ENCODE measurements around the gene SEC62.
A peak's percentile ranks its signal among the peaks of the same experiment; 100 is the strongest.

The SEC62 gene

GRCh38 chr3:170044271-170044670 is 77.7 kb downstream of the SEC62 start:
- no peak overlapping the region for H3K27ac ChIP-seq (ENCODE audit: low read length, poor library complexity, severe bottlenecking)
- no peak for DNase-seq
- H4K8ac ChIP-seq (ENCODE audit: low read length): no peak overlapping the region
- H2AFZ ChIP-seq (ENCODE audit: low read depth, low read length): no peak overlapping the region
- H3K4ac ChIP-seq (ENCODE audit: low read depth in 1 of 2, low read length in 2 of 2): no peak overlapping the region
- no peak overlapping the region for H3K9ac ChIP-seq (ENCODE audit: low read length)
- H3K79me1 ChIP-seq (replicated peaks; ENCODE audit: low read length, poor library complexity, severe bottlenecking): no peaks in the 10 kb centered on the region
- no peak overlapping the region for H2BK5ac ChIP-seq (ENCODE audit: low read depth, low read length, poor library complexity, severe bottlenecking)
- H3K23ac ChIP-seq (ENCODE audit: low read length in 2 of 2): no peak overlapping the region
- no peak overlapping the region for H3K14ac ChIP-seq (ENCODE audit: low read length in 2 of 2)
- peaks cover 9% of the 10 kb centered on the region for H3K4me1 ChIP-seq (ENCODE audit: control insufficient read depth, insufficient read depth, low read depth, low read length)
- no peak overlapping the region for H2BK12ac ChIP-seq (ENCODE audit: low read length in 2 of 2)
- no peak overlapping the region for H4K91ac ChIP-seq (ENCODE audit: low read length)
- WGBS: 100% methylated on average over 5 of the region's 8 CpGs
- no peak overlapping the region for H3K4me2 ChIP-seq (ENCODE audit: low read length, poor library complexity, severe bottlenecking)
- H3K9me3 ChIP-seq (ENCODE audit: control insufficient read depth, low read length): no peaks in the 10 kb centered on the region
- H3K18ac ChIP-seq (ENCODE audit: low read depth in 1 of 2, low read length in 2 of 2): no peak overlapping the region
- H3K27me3 ChIP-seq (ENCODE audit: control insufficient read depth in 1 of 2, insufficient read depth in 1 of 2, low read length in 2 of 2): peaks cover 7 to 39% of the 10 kb centered on the region in 2 experiments
- no peak overlapping the region for H2BK120ac ChIP-seq (ENCODE audit: low read depth, low read length)
- no peak overlapping the region for H2AK5ac ChIP-seq (ENCODE audit: low read length, severe bottlenecking)
- H3K36me3 ChIP-seq (ENCODE audit: control insufficient read depth in 1 of 2, insufficient read depth in 2 of 2, low read depth in 1 of 2, low read length in 2 of 2): no peaks in the 10 kb centered on the region
- no peak overlapping the region for H2BK15ac ChIP-seq (ENCODE audit: low read depth, poor library complexity, severe bottlenecking)
- no peak overlapping the region for H3K4me3 ChIP-seq (ENCODE audit: insufficient read depth in 1 of 2, low read depth in 1 of 2, low read length in 2 of 2)

GRCh38 chr3:170044795-170045244 is 78.2 kb downstream of the SEC62 start:
- H3K27me3 ChIP-seq (ENCODE audit: control insufficient read depth in 1 of 2, insufficient read depth in 1 of 2, low read length in 2 of 2): peaks cover 6 to 34% of the 10 kb centered on the region in 2 experiments

GRCh38 chr3:170046269-170047132 is 79.9 kb downstream of the SEC62 start:
- H3K36me3 ChIP-seq (ENCODE audit: control insufficient read depth in 1 of 2, insufficient read depth in 2 of 2, low read depth in 1 of 2, low read length in 2 of 2): no peaks in the 10 kb centered on the region
- no peak overlapping the region for H2AK5ac ChIP-seq (ENCODE audit: low read length, severe bottlenecking)
- no peak overlapping the region for H2BK15ac ChIP-seq (ENCODE audit: low read depth, poor library complexity, severe bottlenecking)
- no peak overlapping the region for H2AFZ ChIP-seq (ENCODE audit: low read depth, low read length)
- H4K91ac ChIP-seq (ENCODE audit: low read length): no peak overlapping the region
- H2BK12ac ChIP-seq (ENCODE audit: low read length in 2 of 2): no peak overlapping the region
- no peak overlapping the region for H3K18ac ChIP-seq (ENCODE audit: low read depth in 1 of 2, low read length in 2 of 2)
- H3K14ac ChIP-seq (ENCODE audit: low read length in 2 of 2): no peak overlapping the region
- H3K9me3 ChIP-seq (ENCODE audit: control insufficient read depth, low read length): no peaks in the 10 kb centered on the region
- peak overlapping the region in 1 of 2 experiments; percentile 44 for H3K4me3 ChIP-seq (ENCODE audit: insufficient read depth in 1 of 2, low read depth in 1 of 2, low read length in 2 of 2)
- DNase-seq: no peak
- H3K27ac ChIP-seq (ENCODE audit: low read length, poor library complexity, severe bottlenecking): no peak overlapping the region
- no peak overlapping the region for H2BK120ac ChIP-seq (ENCODE audit: low read depth, low read length)
- peaks cover 0 to 20% of the 10 kb centered on the region in 2 experiments for H3K27me3 ChIP-seq (ENCODE audit: control insufficient read depth in 1 of 2, insufficient read depth in 1 of 2, low read length in 2 of 2)
- 89% methylated on average over 4 of the region's 5 CpGs for WGBS
- H2BK5ac ChIP-seq (ENCODE audit: low read depth, low read length, poor library complexity, severe bottlenecking): no peak overlapping the region
- no peak overlapping the region for H3K9ac ChIP-seq (ENCODE audit: low read length)
- H3K23ac ChIP-seq (ENCODE audit: low read length in 2 of 2): no peak overlapping the region
- H3K4ac ChIP-seq (ENCODE audit: low read depth in 1 of 2, low read length in 2 of 2): no peak overlapping the region
- H4K8ac ChIP-seq (ENCODE audit: low read length): no peak overlapping the region
- no peaks in the 10 kb centered on the region for H3K79me1 ChIP-seq (replicated peaks; ENCODE audit: low read length, poor library complexity, severe bottlenecking)
- no peak overlapping the region for H3K4me2 ChIP-seq (ENCODE audit: low read length, poor library complexity, severe bottlenecking)
- H3K4me1 ChIP-seq (ENCODE audit: control insufficient read depth, insufficient read depth, low read depth, low read length): peaks cover 14% of the 10 kb centered on the region

More at GRCh38 chr3:170044795-170045244, 78.2 kb downstream of the SEC62 start:
- Histone ChIP-seq H3K9ac (ENCODE audit: low read length) (no peak overlapping the region), H3K4me1 (ENCODE audit: control insufficient read depth, insufficient read depth, low read depth, low read length) (peaks cover 14% of the 10 kb centered on the region), H4K8ac (ENCODE audit: low read length) (no peak overlapping the region), H3K9me3 (ENCODE audit: control insufficient read depth, low read length) (no peaks in the 10 kb centered on the region), H3K23ac (ENCODE audit: low read length in 2 of 2) (no peak overlapping the region), H3K14ac (ENCODE audit: low read length in 2 of 2) (no peak overlapping the region), H2BK12ac (ENCODE audit: low read length in 2 of 2) (no peak overlapping the region), H3K18ac (ENCODE audit: low read depth in 1 of 2, low read length in 2 of 2) (no peak overlapping the region), H3K4me2 (ENCODE audit: low read length, poor library complexity, severe bottlenecking) (no peak overlapping the region), H2BK5ac (ENCODE audit: low read depth, low read length, poor library complexity, severe bottlenecking) (no peak overlapping the region), H3K4me3 (ENCODE audit: insufficient read depth in 1 of 2, low read depth in 1 of 2, low read length in 2 of 2) (no peak overlapping the region), H3K79me1 (replicated peaks; ENCODE audit: low read length, poor library complexity, severe bottlenecking) (no peaks in the 10 kb centered on the region), H3K36me3 (ENCODE audit: control insufficient read depth in 1 of 2, insufficient read depth in 2 of 2, low read depth in 1 of 2, low read length in 2 of 2) (no peaks in the 10 kb centered on the region), H4K91ac (ENCODE audit: low read length) (no peak overlapping the region), H2AK5ac (ENCODE audit: low read length, severe bottlenecking) (no peak overlapping the region), H3K4ac (ENCODE audit: low read depth in 1 of 2, low read length in 2 of 2) (no peak overlapping the region), H3K27ac (ENCODE audit: low read length, poor library complexity, severe bottlenecking) (no peak overlapping the region), H2AFZ (ENCODE audit: low read depth, low read length) (no peak overlapping the region), H2BK120ac (ENCODE audit: low read depth, low read length) (no peak overlapping the region), H2BK15ac (ENCODE audit: low read depth, poor library complexity, severe bottlenecking) (no peak overlapping the region)
- WGBS: 95% methylated on average over 8 of the region's 8 CpGs
- no peak for DNase-seq

- H2BK12ac ChIP-seq (ENCODE audit: low read length in 2 of 2): no peak overlapping the region
- WGBS: 97% methylated on average over 3 of the region's 3 CpGs
These were observed 80.5 kb downstream of the SEC62 start for GRCh38 chr3:170047133-170047404.

More at GRCh38 chr3:170047133-170047404, 80.5 kb downstream of the SEC62 start:
- Histone ChIP-seq H3K23ac (ENCODE audit: low read length in 2 of 2) (no peak overlapping the region), H4K91ac (ENCODE audit: low read length) (no peak overlapping the region), H2AFZ (ENCODE audit: low read depth, low read length) (no peak overlapping the region), H2AK5ac (ENCODE audit: low read length, severe bottlenecking) (no peak overlapping the region), H3K9ac (ENCODE audit: low read length) (no peak overlapping the region), H4K8ac (ENCODE audit: low read length) (no peak overlapping the region), H3K4me1 (ENCODE audit: control insufficient read depth, insufficient read depth, low read depth, low read length) (peaks cover 14% of the 10 kb centered on the region), H2BK15ac (ENCODE audit: low read depth, poor library complexity, severe bottlenecking) (no peak overlapping the region), H3K4me3 (ENCODE audit: insufficient read depth in 1 of 2, low read depth in 1 of 2, low read length in 2 of 2) (no peak overlapping the region), H3K4ac (ENCODE audit: low read depth in 1 of 2, low read length in 2 of 2) (no peak overlapping the region), H3K36me3 (ENCODE audit: control insufficient read depth in 1 of 2, insufficient read depth in 2 of 2, low read depth in 1 of 2, low read length in 2 of 2) (no peaks in the 10 kb centered on the region), H3K4me2 (ENCODE audit: low read length, poor library complexity, severe bottlenecking) (no peak overlapping the region), H3K27ac (ENCODE audit: low read length, poor library complexity, severe bottlenecking) (no peak overlapping the region), H3K79me1 (replicated peaks; ENCODE audit: low read length, poor library complexity, severe bottlenecking) (no peaks in the 10 kb centered on the region), H2BK120ac (ENCODE audit: low read depth, low read length) (no peak overlapping the region), H3K9me3 (ENCODE audit: control insufficient read depth, low read length) (no peaks in the 10 kb centered on the region), H2BK5ac (ENCODE audit: low read depth, low read length, poor library complexity, severe bottlenecking) (no peak overlapping the region), H3K18ac (ENCODE audit: low read depth in 1 of 2, low read length in 2 of 2) (no peak overlapping the region), H3K27me3 (ENCODE audit: control insufficient read depth in 1 of 2, insufficient read depth in 1 of 2, low read length in 2 of 2) (peaks cover 0 to 14% of the 10 kb centered on the region in 2 experiments), H3K14ac (ENCODE audit: low read length in 2 of 2) (no peak overlapping the region)
- no peak for DNase-seq

All from mesenchymal stem cell (in vitro differentiated cells and primary cell).